ENCODE data around the gene HMGN1.
"Not testable (repeated sequence)": the region's sequence is repeated elsewhere in the genome, so short reads cannot be mapped to it uniquely, and the experiment has no call there.

HMGN1 gene

GRCh38 chr21:39385299-39386145, 36.6 kb upstream of the HMGN1 start:
- no peak overlapping the region for H3K9ac ChIP-seq
- no peaks in the 10 kb centered on the region for H3K9me3 ChIP-seq
- H3K4me3 ChIP-seq, result no peak overlapping the region
- H3K4me2 ChIP-seq, result no peak overlapping the region
- peaks cover 19% of the 10 kb centered on the region for H3K36me3 ChIP-seq
- H3K4me1 ChIP-seq, result peaks cover 39% of the 10 kb centered on the region
- no peak for TF ChIP-seq Cebpa-rat (IDR thresholded peaks at IDR 0.05)
- H4K20me1 ChIP-seq, result peaks cover 32% of the 10 kb centered on the region
- H3K27ac ChIP-seq, result no peak overlapping the region
- no peaks in the 10 kb centered on the region for H3K27me3 ChIP-seq

- H4K20me1 ChIP-seq, result peaks cover 24% of the 10 kb centered on the region
- no peak for TF ChIP-seq Cebpa-rat (IDR thresholded peaks at IDR 0.05)
- peaks cover 13% of the 10 kb centered on the region; the same call in 1 of the 2 replicates for H3K36me3 ChIP-seq
- H3K4me1 ChIP-seq, result peaks cover 37% of the 10 kb centered on the region
- no peaks in the 10 kb centered on the region for H3K9me3 ChIP-seq
- H3K4me2 ChIP-seq, result no peak overlapping the region
- no peak overlapping the region for H3K9ac ChIP-seq
- H3K4me3 ChIP-seq, result no peak overlapping the region
- H3K27ac ChIP-seq, result no peak overlapping the region
- no peaks in the 10 kb centered on the region for H3K27me3 ChIP-seq
Observed at GRCh38 chr21:39384674-39385298, 35.9 kb upstream of the HMGN1 start.

GRCh38 chr21:39382096-39382495, 33.2 kb upstream of the HMGN1 start:
- Histone ChIP-seq H3K36me3 (peaks cover 13% of the 10 kb centered on the region; the same call in 1 of the 2 replicates), H3K4me1 (peaks cover 19% of the 10 kb centered on the region), H3K4me2 (peak overlapping the region; percentile 95; the same call in 1 of the 2 replicates)
- not testable (repeated sequence) for H3K27me3 ChIP-seq, H3K9ac ChIP-seq, H4K20me1 ChIP-seq, H3K27ac ChIP-seq, H3K4me3 ChIP-seq, H3K9me3 ChIP-seq

- Histone ChIP-seq H3K4me2 (peak overlapping the region; percentile 95), H3K4me3 (peak overlapping the region; percentile 82), H3K4me1 (peaks cover 17% of the 10 kb centered on the region), H3K27me3 (no peaks in the 10 kb centered on the region), H4K20me1 (peaks cover 4% of the 10 kb centered on the region; the same call in 1 of the 2 replicates), H3K9ac (peak overlapping the region; percentile 82), H3K36me3 (peaks cover 13% of the 10 kb centered on the region; the same call in 1 of the 2 replicates), H3K27ac (no peak overlapping the region), H3K9me3 (no peaks in the 10 kb centered on the region)
- TF ChIP-seq Cebpa-rat (IDR thresholded peaks at IDR 0.05), result no peak
Observed at GRCh38 chr21:39381009-39381408, 32.1 kb upstream of the HMGN1 start.

- Histone ChIP-seq H3K9ac (peak overlapping the region; percentile 82), H3K4me1 (peaks cover 17% of the 10 kb centered on the region), H3K27ac (peak overlapping the region; percentile 56), H3K4me2 (peak overlapping the region; percentile 95), H4K20me1 (no peaks in the 10 kb centered on the region), H3K36me3 (peaks cover 5% of the 10 kb centered on the region; the same call in 1 of the 2 replicates), H3K4me3 (peak overlapping the region; percentile 82), H3K27me3 (no peaks in the 10 kb centered on the region), H3K9me3 (no peaks in the 10 kb centered on the region)
- no peak for TF ChIP-seq Cebpa-rat (IDR thresholded peaks at IDR 0.05)
Observed at GRCh38 chr21:39379986-39380891, 31.4 kb upstream of the HMGN1 start.

- no peaks in the 10 kb centered on the region for H3K36me3 ChIP-seq
- no peak for TF ChIP-seq Cebpa-rat (IDR thresholded peaks at IDR 0.05)
- H3K4me1 ChIP-seq, result peaks cover 17% of the 10 kb centered on the region
- H4K20me1 ChIP-seq, result no peaks in the 10 kb centered on the region
- no peak overlapping the region for H3K4me2 ChIP-seq
- no peak overlapping the region for H3K9ac ChIP-seq
- no peaks in the 10 kb centered on the region for H3K27me3 ChIP-seq
- no peak overlapping the region for H3K4me3 ChIP-seq
- H3K27ac ChIP-seq, result no peak overlapping the region
- H3K9me3 ChIP-seq, result no peaks in the 10 kb centered on the region
Observed at GRCh38 chr21:39377444-39378050, 28.7 kb upstream of the HMGN1 start.

GRCh38 chr21:39375446-39375845, 26.6 kb upstream of the HMGN1 start:
- peaks cover 15% of the 10 kb centered on the region for H3K4me1 ChIP-seq

GRCh38 chr21:39374046-39374445, 25.2 kb upstream of the HMGN1 start:
- H3K9ac ChIP-seq, result no peak overlapping the region
- no peaks in the 10 kb centered on the region for H4K20me1 ChIP-seq
- no peaks in the 10 kb centered on the region for H3K9me3 ChIP-seq
- no peak overlapping the region for H3K4me3 ChIP-seq
- peak overlapping the region; percentile 17; the same call in 1 of the 2 replicates for H3K4me2 ChIP-seq
- no peaks in the 10 kb centered on the region for H3K27me3 ChIP-seq
- no peak for TF ChIP-seq Cebpa-rat (IDR thresholded peaks at IDR 0.05)
- no peaks in the 10 kb centered on the region for H3K36me3 ChIP-seq
- peaks cover 11% of the 10 kb centered on the region for H3K4me1 ChIP-seq
- no peak overlapping the region for H3K27ac ChIP-seq

More at GRCh38 chr21:39375446-39375845, 26.6 kb upstream of the HMGN1 start:
- H4K20me1 ChIP-seq, result no peaks in the 10 kb centered on the region
- H3K4me2 ChIP-seq, result no peak overlapping the region
- H3K4me3 ChIP-seq, result no peak overlapping the region
- H3K9ac ChIP-seq, result no peak overlapping the region
- TF ChIP-seq Cebpa-rat (IDR thresholded peaks at IDR 0.05), result no peak
- H3K27ac ChIP-seq, result no peak overlapping the region
- no peaks in the 10 kb centered on the region for H3K9me3 ChIP-seq
- H3K27me3 ChIP-seq, result no peaks in the 10 kb centered on the region
- H3K36me3 ChIP-seq, result no peaks in the 10 kb centered on the region

GRCh38 chr21:39373634-39374033, 24.7 kb upstream of the HMGN1 start:
- H3K4me3 ChIP-seq, result no peak overlapping the region

GRCh38 chr21:39369896-39370288, 21.0 kb upstream of the HMGN1 start:
- Histone ChIP-seq H3K4me1 (peaks cover 11% of the 10 kb centered on the region), H3K4me2 (peak overlapping the region; percentile 29)
- not testable (repeated sequence) for H3K9ac ChIP-seq, H3K4me3 ChIP-seq, H3K27ac ChIP-seq, H3K9me3 ChIP-seq, H3K36me3 ChIP-seq, H3K27me3 ChIP-seq, H4K20me1 ChIP-seq

More at GRCh38 chr21:39373634-39374033, 24.7 kb upstream of the HMGN1 start:
- no peak overlapping the region for H3K9ac ChIP-seq
- no peaks in the 10 kb centered on the region for H4K20me1 ChIP-seq
- no peak overlapping the region for H3K27ac ChIP-seq
- TF ChIP-seq Cebpa-rat (IDR thresholded peaks at IDR 0.05), result no peak
- H3K27me3 ChIP-seq, result no peaks in the 10 kb centered on the region
- peak overlapping the region; percentile 17 for H3K4me2 ChIP-seq
- H3K4me1 ChIP-seq, result peaks cover 11% of the 10 kb centered on the region
- no peaks in the 10 kb centered on the region for H3K36me3 ChIP-seq
- no peaks in the 10 kb centered on the region for H3K9me3 ChIP-seq
